GM12878 (cell line): ENCODE data around the gene AMPD3. TPM values are rescaled to one million over a fixed set of nuclear protein-coding genes. Genes with fewer than 3 reads are reported as not detected.

Experiments
- ATAC-seq: fragments of 200-7000 bp; cut with Tn5 transposase; 3 replicates; pipeline ENCODE4 v1.9.1; 2020; ENCODE audit warnings: mild to moderate bottlenecking, moderate library complexity
- BruUV-seq: library from RNA; stranded (reverse); fragments of 400-500 nt; replicated peaks from 2 replicates; lab custom pipeline; 2021; lab: Mats Ljungman, UMichigan
- CTCF ChIA-PET: fragments of 300-600 bp; sonication (Branson Sonifier 250); formaldehyde crosslinking; extraction: SDS; loops from one replicate; lab custom pipeline; 2021; ENCODE audit warnings: inconsistent platforms; lab: Yijun Ruan, JAX
- POLR2A ChIA-PET: fragments of 350-600 bp; formaldehyde crosslinking; extraction: SDS; loops from one replicate; lab custom pipeline; 2021; ENCODE audit warnings: inconsistent platforms; lab: Charles Lee
- RAD21 ChIA-PET: fragments of 300-600 bp; sonication (Branson Sonifier 250); formaldehyde crosslinking; loops from one replicate; lab custom pipeline; 2023; ENCODE audit warnings: antibody characterized with exemption; ENCODE audit not compliant: unreplicated experiment; lab: Charles Lee
- SMC1A ChIA-PET: fragments of 300-600 bp; sonication (Branson Sonifier 250); formaldehyde crosslinking; loops from one replicate; lab custom pipeline; 2023; ENCODE audit not compliant: unreplicated experiment, uncharacterized antibody; lab: Charles Lee
- DNase-seq: peaks from one replicate; pipeline ENCODE4 v3.0.0-alpha.2; 2011; ENCODE audit warnings: low read depth, low spot score
- FAIRE-seq: peaks from 3 replicates; lab custom pipeline; 2011; peaks lifted over from hg19 to GRCh38; lab: Jason Lieb, UNC
- H2AFZ ChIP-seq: 2 replicates; pipeline ENCODE4 v1.6.0; 2011; ENCODE audit warnings: low read depth, low read length, control low read depth; ENCODE audit not compliant: control insufficient read depth
- H3K27ac ChIP-seq: 2 replicates; pipeline ENCODE4 v1.5.1; 2011; ENCODE audit warnings: control low read depth; ENCODE audit not compliant: control insufficient read depth, insufficient read depth
- H3K27me3 ChIP-seq, 2 experiments: replicated peaks in 1 of 2; 2 replicates each; pipeline versions ENCODE4 v1.6.0 to v1.6.1; 2011; ENCODE audit warnings: low read length in 1 of 2; ENCODE audit not compliant: control insufficient read depth in 2 of 2, insufficient read depth in 2 of 2
- H3K36me3 ChIP-seq, 2 experiments: 2 replicates each; pipeline ENCODE4 v1.5.1; 2011; ENCODE audit warnings: low read length in 1 of 2; ENCODE audit not compliant: control insufficient read depth in 2 of 2, insufficient read depth in 2 of 2
- H3K4me1 ChIP-seq: 2 replicates; pipeline ENCODE4 v1.6.1; 2011; ENCODE audit warnings: mild to moderate bottlenecking, low read length, moderate library complexity, mixed read lengths; ENCODE audit not compliant: control insufficient read depth, insufficient read depth
- H3K4me2 ChIP-seq: 2 replicates; pipeline ENCODE4 v1.6.0; 2011; ENCODE audit warnings: control low read depth; ENCODE audit not compliant: control insufficient read depth, insufficient read depth
- H3K4me3 ChIP-seq: fragments of 200-600 bp; sonication (generic); 2 replicates; pipeline ENCODE4 v1.5.1; 2016
- H3K79me2 ChIP-seq: 2 replicates; pipeline ENCODE4 v1.6.0; 2011; ENCODE audit warnings: low read length; ENCODE audit not compliant: control insufficient read depth, insufficient read depth
- H3K9ac ChIP-seq: 2 replicates; pipeline ENCODE4 v1.8.0; 2011; ENCODE audit warnings: low read length, control low read depth, mixed read lengths; ENCODE audit not compliant: control insufficient read depth, insufficient read depth
- H3K9me3 ChIP-seq: replicated peaks from 3 replicates; pipeline ENCODE4 v1.5.1; 2011; ENCODE audit warnings: mild to moderate bottlenecking, low read length; ENCODE audit not compliant: control insufficient read depth, insufficient read depth
- H4K20me1 ChIP-seq: 2 replicates; pipeline ENCODE4 v1.6.0; 2011; ENCODE audit not compliant: control insufficient read depth, insufficient read depth
- ESRRA ChIP-seq: IDR thresholded peaks from 2 replicates; pipeline ENCODE4 v1.6.1; 2012; ENCODE audit warnings: mild to moderate bottlenecking, low read length, improper control_type of control experiment
- LARP7 ChIP-seq: fragments of 450-650 bp; IDR thresholded peaks from 2 replicates; pipeline ENCODE4 v1.6.1; 2017; ENCODE audit warnings: mild to moderate bottlenecking
- NFYB ChIP-seq: IDR thresholded peaks from 2 replicates; pipeline ENCODE4 v1.6.1; 2011; ENCODE audit warnings: low read depth, mild to moderate bottlenecking, low read length, improper control_type of control experiment, moderate library complexity; ENCODE audit not compliant: insufficient read depth
- PML ChIP-seq: IDR thresholded peaks from 2 replicates; pipeline ENCODE4 v1.6.1; 2012; ENCODE audit warnings: low read length, inconsistent platforms
- SIN3A ChIP-seq: IDR thresholded peaks from 2 replicates; pipeline ENCODE4 v1.6.1; 2012; ENCODE audit warnings: low read depth, low read length, improper control_type of control experiment
- SIX5 ChIP-seq: IDR thresholded peaks from 2 replicates; pipeline ENCODE4 v1.6.1; 2011; ENCODE audit warnings: mild to moderate bottlenecking, low read depth, low read length, moderate library complexity; ENCODE audit not compliant: severe bottlenecking
- SMARCA5 ChIP-seq: fragments of 450-650 bp; IDR thresholded peaks from 2 replicates; pipeline ENCODE4 v1.6.1; 2017; ENCODE audit warnings: mild to moderate bottlenecking
- SP1 ChIP-seq: IDR thresholded peaks from one replicate; pipeline ENCODE4 v1.6.1; 2011; ENCODE audit warnings: low read depth, low read length
- SUZ12 ChIP-seq: fragments of 200-600 bp; sonication (generic); IDR thresholded peaks from one replicate; pipeline ENCODE4 v1.6.1; 2018; ENCODE audit warnings: antibody characterized with exemption, mild to moderate bottlenecking; ENCODE audit not compliant: unreplicated experiment
- in situ Hi-C: fragments of 300-500 bp; cut with MboI; formaldehyde crosslinking; loops from 9 replicates; pipeline ENCODE4 v1.14.3; 2018; ENCODE audit warnings: mixed read lengths
- intact Hi-C: fragments of 100-400 bp; cut with micrococcal nuclease; formaldehyde crosslinking; loops from one replicate; pipeline ENCODE4 v1.14.2; 2022; ENCODE audit not compliant: unreplicated experiment
- polyA plus RNA-seq, 11 experiments: library from polyadenylated mRNA; depleted of rRNA in 4 of 11; unstranded in 6 of 11; stranded (reverse) in 5 of 11; fragments of >200 nt; fragmentation: Nextera tagmentation in 4 of 11; fragmentation: Illumina TruSeq in 1 of 11; extraction: Ambion mirVana in 4 of 11; extraction: Trizol in 1 of 11; gene quantifications; 1 replicate in 1 of 11; 2 replicates in 10 of 11; pipeline versions ENCODE4 v1.2.1 to v1.2.3, GENCODE V29; 2011 to 2016; ENCODE audit warnings: inconsistent platforms in 2 of 11, missing spikeins in 2 of 11, low read depth in 1 of 11
- total RNA-seq, 4 experiments: library from RNA; depleted of rRNA in 3 of 4; stranded (reverse); fragments of >200 nt in 3 of 4; fragmentation: Illumina TruSeq in 1 of 4; extraction: Trizol in 1 of 4; gene quantifications; 2 replicates each; pipeline versions ENCODE4 v1.2.1 to v1.2.3, GENCODE V29; 2013 to 2021
- TF ChIP-seq, protein P1 (sequence below): fragments of 450-650 bp; IDR thresholded peaks from 2 replicates; pipeline ENCODE4 v1.6.1; 2016; ENCODE audit warnings: mild to moderate bottlenecking, moderate library complexity, borderline replicate concordance
- TF ChIP-seq, protein P2 (sequence below): fragments of 450-650 bp; IDR thresholded peaks from 2 replicates; pipeline ENCODE4 v1.6.1; 2017; ENCODE audit warnings: mild to moderate bottlenecking

Gene AMPD3
- total and polyA plus RNA-seq, 10 of the 15 experiments (the other 5 are each of a cell fraction or from before 2014, with no cell fraction given): 5.6 to 28.6 (median 15.9) TPM

DNA sequence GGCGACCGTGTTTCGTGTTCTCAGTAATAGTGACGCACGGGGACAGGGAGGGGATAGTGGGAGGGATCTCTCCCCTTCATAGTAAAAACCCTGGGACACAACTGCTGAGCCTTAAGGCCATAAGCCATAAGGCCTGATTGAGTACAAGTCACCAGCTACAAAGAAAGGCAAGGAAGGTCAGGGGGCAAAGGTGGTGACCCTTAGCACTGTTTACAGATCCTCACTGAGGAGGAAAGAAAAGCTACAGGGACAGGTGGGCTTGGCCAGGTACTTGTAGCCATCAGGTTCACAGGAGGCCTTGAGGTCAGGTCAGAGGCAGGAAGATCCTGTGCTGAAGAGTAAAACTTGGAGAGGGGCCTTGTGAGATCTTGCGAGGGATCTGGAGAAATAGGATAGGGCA, 15.1 kb upstream of the AMPD3 start (continued):
- no peak for TF ChIP-seq LARP7
- TF ChIP-seq SP1: no peak
- TF ChIP-seq SMARCA5: no peak

DNA sequence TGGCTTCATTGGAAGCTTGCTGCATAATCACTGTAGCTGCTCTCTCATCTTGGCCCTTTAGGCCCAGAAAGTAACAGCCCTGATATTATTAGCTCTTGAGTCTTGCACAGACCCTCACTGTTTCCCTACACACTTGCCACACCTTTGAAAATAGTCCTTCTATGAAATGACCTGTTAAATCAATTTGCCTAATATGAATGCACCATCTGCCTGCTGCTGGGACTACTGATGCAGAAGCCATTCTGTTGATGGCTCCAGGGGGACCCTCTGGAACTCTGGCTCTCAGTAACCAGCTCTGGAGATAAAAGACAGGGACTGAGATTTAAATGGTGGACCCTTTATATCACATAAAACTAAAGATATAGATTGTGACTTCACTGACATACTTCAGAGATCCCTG, 14.7 kb upstream of the AMPD3 start:
- Histone ChIP-seq H3K36me3 (no peaks in the 10 kb centered on the region), H3K27ac (no peak overlapping the region)
- no peak for DNase-seq
- TF ChIP-seq NFYB (no peak), SIN3A (no peak), PML (no peak), SIX5 (no peak), ESRRA (no peak), SUZ12 (no peak)
- TF ChIP-seq, protein P1, sequence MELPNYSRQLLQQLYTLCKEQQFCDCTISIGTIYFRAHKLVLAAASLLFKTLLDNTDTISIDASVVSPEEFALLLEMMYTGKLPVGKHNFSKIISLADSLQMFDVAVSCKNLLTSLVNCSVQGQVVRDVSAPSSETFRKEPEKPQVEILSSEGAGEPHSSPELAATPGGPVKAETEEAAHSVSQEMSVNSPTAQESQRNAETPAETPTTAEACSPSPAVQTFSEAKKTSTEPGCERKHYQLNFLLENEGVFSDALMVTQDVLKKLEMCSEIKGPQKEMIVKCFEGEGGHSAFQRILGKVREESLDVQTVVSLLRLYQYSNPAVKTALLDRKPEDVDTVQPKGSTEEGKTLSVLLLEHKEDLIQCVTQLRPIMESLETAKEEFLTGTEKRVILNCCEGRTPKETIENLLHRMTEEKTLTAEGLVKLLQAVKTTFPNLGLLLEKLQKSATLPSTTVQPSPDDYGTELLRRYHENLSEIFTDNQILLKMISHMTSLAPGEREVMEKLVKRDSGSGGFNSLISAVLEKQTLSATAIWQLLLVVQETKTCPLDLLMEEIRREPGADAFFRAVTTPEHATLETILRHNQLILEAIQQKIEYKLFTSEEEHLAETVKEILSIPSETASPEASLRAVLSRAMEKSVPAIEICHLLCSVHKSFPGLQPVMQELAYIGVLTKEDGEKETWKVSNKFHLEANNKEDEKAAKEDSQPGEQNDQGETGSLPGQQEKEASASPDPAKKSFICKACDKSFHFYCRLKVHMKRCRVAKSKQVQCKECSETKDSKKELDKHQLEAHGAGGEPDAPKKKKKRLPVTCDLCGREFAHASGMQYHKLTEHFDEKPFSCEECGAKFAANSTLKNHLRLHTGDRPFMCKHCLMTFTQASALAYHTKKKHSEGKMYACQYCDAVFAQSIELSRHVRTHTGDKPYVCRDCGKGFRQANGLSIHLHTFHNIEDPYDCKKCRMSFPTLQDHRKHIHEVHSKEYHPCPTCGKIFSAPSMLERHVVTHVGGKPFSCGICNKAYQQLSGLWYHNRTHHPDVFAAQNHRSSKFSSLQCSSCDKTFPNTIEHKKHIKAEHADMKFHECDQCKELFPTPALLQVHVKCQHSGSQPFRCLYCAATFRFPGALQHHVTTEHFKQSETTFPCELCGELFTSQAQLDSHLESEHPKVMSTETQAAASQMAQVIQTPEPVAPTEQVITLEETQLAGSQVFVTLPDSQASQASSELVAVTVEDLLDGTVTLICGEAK: no peak
- TF ChIP-seq, protein P2, sequence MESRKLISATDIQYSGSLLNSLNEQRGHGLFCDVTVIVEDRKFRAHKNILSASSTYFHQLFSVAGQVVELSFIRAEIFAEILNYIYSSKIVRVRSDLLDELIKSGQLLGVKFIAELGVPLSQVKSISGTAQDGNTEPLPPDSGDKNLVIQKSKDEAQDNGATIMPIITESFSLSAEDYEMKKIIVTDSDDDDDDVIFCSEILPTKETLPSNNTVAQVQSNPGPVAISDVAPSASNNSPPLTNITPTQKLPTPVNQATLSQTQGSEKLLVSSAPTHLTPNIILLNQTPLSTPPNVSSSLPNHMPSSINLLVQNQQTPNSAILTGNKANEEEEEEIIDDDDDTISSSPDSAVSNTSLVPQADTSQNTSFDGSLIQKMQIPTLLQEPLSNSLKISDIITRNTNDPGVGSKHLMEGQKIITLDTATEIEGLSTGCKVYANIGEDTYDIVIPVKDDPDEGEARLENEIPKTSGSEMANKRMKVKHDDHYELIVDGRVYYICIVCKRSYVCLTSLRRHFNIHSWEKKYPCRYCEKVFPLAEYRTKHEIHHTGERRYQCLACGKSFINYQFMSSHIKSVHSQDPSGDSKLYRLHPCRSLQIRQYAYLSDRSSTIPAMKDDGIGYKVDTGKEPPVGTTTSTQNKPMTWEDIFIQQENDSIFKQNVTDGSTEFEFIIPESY: no peak
- TF ChIP-seq, all 136 proteins: peak for 0
- FAIRE-seq (no peak), ATAC-seq (no peak)
- Histone ChIP-seq H2AFZ (no peak overlapping the region), H3K27me3 (no peaks in the 10 kb centered on the region; a peak in 1 of 4 replicates), H3K4me1 (peaks cover 18% of the 10 kb centered on the region), H4K20me1 (no peaks in the 10 kb centered on the region), H3K9ac (no peak overlapping the region), H3K4me2 (no peak overlapping the region), H3K4me3 (no peak overlapping the region), H3K79me2 (no peaks in the 10 kb centered on the region), H3K9me3 (no peaks in the 10 kb centered on the region)
- SMC1A ChIA-PET: interaction anchor here (1.3 to 5.2 kb wide), 5 partner anchors 11 to 101 kb away, joined by 3 to 44 read pairs (median 15); partner anchors contain the start of genes AMPD3 and RNF141
- CTCF ChIA-PET: interaction anchor here (1.3 to 9.0 kb wide), 4 partner anchors 12 to 101 kb away, joined by 3 to 69 read pairs (median 9); partner anchors contain the start of genes AMPD3 and RNF141
- BruUV-seq: no TSS peak
- intact Hi-C loops (no loop called here), in situ Hi-C loops (no loop called here)
- POLR2A ChIA-PET: interaction anchor here (0.8 to 3.9 kb wide), 3 partner anchors 10 to 18 kb away, joined by 3 to 19 read pairs (median 9); no protein-coding TSS in a partner anchor
- RAD21 ChIA-PET: interaction anchor here (0.7 to 5.9 kb wide), 5 partner anchors 14 to 50 kb away, joined by 3 to 51 read pairs (median 9); partner anchors contain the start of gene AMPD3
